NCI-H226 (cell line): ENCODE results near the gene DMGDH.
"Not testable (repeated sequence)": the region's sequence is repeated elsewhere in the genome, so short reads cannot be mapped to it uniquely, and the experiment has no call there.

Experiments used
- DNase-seq: peaks from one replicate; pipeline ENCODE4 v3.0.0-alpha.2; 2015

Gene DMGDH

DNA sequence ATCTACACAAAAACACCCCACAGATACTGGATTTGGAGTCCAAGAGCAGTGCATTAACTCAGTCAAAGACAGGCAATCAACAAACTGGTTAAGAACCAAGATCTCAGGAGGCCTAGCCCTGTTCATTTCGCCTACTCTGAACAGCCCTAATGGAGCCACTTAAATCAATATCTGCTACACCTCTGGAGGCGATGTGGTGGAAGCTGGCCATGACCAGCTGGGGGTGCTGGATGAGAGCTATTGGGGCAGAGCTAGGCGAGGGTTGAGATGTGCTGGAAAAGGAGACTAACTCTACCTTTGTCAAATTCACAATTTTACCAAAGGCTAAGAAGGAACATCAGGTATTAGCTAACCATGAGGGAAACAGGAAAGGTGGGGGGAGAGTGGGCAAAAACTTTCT, 61.1 kb downstream of the DMGDH start:
- no peak for DNase-seq

DNA sequence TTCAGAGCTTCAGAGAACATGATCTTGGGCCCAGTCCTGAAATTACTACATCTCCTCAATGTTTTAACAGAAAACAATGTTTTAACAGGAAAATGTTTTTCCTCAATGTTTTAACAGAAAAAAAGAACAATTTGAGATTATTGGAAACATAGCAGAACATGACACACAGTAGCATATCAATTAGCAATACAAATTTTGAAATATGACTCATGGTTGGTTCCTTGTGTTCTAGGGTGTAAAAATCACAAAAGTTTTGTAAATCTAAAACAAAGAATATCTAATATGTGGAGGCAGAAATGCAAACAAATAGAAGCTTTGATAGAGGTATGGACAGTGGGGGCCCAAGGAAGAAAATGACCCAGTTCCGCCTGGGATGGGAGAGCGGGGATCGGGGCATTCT, 61.6 kb downstream of the DMGDH start:
- no peak for DNase-seq

GRCh38 chr5:79005936-79006631, 63.4 kb downstream of the DMGDH start:
- no peak for DNase-seq

DNA sequence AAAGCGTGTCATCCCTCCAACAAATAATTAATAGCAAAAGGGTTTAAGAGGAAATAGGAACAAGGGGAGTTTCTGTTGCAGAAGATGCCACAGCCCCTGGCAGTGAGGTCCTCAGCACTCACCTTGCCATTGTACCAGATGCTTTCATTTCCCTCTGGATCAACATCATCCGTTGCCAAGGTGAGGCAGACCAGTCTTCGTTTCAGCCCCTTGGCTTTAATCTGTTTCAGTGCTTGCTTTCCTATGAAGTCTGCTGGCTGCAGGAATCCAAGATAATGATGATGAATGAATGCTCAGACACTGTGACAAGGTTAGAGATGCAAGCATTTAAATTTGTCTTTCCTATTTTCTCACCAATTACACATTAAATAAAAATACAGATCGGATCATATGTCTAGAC, 64.3 kb downstream of the DMGDH start:
- DNase-seq = no peak

GRCh38 chr5:79002374-79002773, 67.1 kb downstream of the DMGDH start:
- no peak for DNase-seq

DNA sequence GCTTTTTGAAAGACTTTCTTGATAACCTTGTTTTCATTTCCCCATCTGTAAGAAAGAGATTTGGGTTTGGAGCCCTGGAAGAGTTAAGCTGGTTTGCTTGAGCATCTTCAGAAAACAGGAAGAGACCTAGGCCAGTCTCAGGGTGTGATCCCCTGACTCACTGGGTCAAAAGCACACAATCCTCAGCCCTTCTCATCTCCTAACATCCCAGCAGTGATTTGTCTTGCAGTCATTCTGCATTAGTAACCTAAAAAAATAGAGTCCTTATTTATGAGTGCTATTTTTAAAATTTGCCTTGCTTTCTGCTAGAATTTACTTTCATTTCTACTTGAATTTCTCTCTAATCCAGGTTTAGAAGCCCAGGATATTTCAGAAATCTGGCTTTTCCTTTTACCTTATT, 68.0 kb downstream of the DMGDH start:
- DNase-seq = no peak

GRCh38 chr5:78997090-78997489, 72.4 kb downstream of the DMGDH start:
- no peak for DNase-seq

DNA sequence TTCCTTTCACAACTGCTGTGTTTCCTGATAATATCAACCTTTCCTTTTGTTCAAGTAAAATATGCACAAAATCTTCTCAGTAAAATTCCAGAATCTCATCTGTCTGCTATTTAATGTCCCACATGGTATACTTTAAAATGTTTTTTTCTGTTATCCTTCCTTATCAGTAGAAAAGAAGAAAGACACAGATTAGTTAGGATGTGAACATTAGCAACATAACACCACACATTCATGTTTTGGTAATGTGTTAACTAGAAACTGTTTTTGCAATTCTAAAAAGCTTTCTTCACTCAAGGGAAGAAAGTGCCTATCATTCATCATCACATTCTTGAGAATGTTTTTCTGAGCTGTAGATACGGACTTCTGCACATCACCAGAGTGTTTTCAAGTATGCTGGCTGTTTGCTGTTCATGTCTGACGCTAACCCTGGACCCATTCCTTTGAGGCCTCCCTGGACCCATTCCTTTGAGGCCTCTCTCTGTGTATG, 73.9 kb downstream of the DMGDH start:
- no peak for DNase-seq

DNA sequence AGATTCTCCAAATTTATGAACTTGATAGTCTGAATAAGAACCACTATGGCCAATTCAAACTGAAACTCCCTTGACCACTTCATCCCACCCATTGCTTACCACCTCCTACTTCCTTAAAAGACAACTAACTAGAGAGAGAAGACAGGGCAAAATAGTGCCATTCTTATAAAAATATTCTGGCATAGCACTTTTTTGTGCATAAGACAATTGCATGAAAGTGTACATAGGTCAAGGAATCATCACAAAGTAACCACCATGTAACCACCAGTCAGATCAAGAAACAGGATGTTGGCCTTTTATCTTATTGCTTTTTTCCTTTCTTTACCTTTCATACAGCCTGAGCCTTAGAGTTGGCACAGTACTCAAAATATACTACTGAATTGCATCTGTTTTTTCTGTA, 76.3 kb downstream of the DMGDH start:
- no peak for DNase-seq

DNA sequence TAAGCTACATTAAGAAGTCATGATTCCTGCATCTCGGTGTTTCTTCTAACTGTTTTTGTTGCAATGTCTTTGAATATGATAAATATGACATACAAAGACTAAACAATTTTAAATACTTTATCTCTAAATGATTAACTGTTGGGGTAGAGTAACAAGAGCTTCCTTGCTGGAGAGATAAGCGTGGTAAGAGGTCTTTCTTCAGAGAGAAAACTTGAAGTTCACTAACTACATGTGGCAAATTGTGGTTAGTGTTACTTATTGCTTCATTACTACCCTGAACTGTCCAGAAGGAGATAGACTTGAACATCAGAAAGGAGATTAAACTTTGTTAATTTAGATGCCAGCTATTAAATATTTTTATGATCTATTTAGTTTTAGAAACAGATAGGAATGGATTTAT, 77.3 kb downstream of the DMGDH start:
- DNase-seq = no peak

DNA sequence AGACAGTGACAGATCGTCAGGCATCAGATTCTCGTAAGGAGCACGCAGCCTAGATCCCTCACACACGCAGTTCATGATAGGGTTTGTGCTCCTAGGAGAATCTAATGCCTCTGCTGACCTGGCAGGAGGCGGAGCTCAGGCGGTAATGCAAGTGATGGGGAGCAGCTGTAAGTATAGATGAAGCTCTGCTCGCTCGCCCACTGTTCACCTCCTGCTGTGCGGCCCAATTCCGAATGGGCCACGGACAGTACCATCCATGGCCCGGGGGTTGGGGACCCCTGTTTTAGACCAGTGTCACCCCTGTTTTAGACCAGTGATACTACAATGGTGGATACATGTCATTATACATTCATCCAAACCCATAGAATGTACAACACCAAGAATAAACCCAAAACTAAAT, 80.4 kb downstream of the DMGDH start:
- no peak for DNase-seq

DNA sequence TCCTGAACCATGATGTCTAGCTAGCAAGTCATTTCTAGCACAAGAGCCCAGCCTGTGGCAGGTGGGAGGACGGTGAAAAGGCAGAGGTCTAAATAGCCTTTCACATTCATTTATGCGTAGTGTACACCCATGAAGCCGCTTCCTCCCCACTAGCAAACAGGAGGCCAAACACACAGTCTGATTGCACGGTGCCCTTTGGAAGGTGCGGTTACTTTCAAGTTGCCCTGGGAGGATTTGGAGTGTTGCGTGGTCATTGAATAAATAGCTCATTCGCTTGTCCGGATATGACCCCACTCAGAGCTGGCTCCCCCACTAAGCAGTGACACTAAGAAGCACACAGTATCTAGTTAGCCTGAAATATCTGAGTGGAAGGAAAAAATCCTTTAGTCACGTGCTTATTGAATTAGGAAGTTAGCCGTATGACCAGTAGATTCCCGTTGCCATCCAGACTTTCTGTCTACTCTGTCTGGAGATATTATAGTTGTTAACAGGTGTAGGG, 83.7 kb downstream of the DMGDH start:
- peak; percentile 62 for DNase-seq

DNA sequence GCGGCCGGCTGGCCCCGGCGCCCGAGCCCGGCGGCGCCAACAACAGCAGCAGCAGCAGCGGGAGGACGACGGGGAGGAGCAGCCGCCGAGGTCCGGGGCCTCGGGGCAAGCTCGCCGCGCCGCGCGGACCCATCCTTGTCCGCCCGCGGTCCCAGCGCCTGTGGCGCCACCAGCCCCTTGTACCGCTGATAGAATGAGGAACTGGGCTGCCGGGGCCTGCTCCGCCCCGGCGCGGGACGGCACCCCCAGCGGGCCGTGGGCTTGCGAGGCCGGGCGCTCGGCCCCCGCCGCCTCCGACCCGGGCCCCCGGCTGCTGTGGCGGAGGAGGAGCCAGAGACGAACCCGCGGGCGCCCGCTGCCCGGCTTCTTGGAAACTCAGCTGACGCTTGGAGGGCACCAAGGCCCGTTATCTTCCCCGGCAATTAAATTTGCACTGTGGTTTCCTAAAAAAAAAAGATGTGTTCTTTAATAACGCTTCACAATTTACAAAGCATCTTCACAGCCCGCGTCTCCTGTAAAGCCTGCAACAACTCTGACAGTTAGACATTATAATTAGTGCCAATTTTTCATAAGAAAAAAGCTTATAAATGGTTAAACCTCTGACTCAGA, 84.3 kb downstream of the DMGDH start, which contains the start of gene ARSB:
ARSB (minus strand) TSS at position 195 of the 609 bp plus-strand sequence; CDS start at position 133, 62 bp downstream.
- DNase-seq = peak; percentile 31

DNA sequence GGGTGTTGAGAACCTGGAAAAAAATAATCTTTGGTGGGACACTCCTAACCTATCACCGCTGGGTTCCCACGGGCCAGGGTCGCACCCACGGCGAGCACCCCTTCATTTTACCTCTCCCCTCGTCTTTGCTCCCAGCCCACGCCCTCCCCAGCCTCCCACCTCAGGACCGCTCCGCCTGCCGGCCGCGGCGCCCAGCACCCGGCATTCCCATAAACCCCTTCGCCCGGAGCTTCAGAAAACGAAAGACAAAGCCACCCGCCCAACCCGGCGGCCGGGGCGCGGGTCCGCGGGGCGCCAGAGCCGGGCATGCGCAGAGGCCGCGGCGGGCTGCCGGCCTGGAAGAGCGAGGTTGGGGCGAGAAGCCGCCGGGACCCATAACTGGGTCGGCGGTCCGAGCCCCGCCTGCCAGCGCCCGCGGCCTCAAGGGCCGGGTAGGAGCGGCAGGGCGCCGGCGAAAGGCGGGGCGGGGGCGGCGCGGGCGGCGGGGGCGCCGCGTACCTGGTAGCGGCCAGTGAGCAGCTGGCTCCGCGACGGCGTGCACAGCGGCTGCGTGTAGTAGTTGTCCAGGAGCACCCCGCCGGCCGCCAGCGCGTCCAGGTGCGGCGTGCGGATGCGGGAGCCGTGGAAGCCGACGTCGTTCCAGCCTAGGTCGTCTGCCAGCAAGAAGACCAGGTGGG, 84.9 kb downstream of the DMGDH start:
- DNase-seq = peak; percentile 82

DNA sequence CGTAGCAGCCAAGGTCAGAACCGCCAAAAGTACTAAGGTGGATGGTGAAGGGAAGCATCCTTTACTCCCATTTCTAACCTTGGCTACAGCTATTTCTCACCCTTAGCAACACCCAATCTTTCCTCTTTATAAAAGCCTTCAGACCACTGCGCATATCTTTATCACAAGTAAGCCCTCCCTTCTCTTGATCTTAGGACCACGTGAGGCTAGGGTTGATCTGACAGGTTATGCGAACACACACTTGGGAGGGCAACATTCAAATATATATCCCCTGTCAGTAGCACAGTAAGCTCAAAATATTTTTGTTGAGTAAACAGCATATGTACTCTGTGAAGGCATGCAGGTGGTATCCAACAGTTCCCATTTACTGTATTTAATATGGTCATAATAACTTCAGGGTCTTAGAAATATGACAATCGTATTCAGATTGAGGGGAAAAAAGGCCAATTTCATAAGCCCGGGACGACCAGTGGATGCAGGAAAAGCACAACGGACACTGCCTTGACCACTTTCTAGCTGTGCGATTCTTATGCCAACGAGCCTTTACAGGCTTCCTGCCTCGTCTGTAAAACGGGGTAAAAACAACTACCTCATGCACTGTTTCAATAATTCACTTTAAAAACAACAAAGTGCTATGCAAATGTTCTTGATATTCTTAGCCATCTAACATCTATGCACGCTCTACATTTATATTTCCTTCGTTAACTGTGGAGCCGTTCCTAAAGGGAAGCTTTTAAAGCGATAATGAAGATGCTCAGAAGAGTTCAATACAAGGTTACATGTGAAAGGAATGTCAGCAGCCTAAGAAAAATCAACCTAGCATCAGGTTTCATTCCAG, 85.7 kb downstream of the DMGDH start:
- DNase-seq = no peak

- DNase-seq = not testable (repeated sequence)
Observed at GRCh38 chr5:78983194-78983593, 86.3 kb downstream of the DMGDH start.

- no peak for DNase-seq
Observed at GRCh38 chr5:78979909-78980308, 89.6 kb downstream of the DMGDH start.

DNA sequence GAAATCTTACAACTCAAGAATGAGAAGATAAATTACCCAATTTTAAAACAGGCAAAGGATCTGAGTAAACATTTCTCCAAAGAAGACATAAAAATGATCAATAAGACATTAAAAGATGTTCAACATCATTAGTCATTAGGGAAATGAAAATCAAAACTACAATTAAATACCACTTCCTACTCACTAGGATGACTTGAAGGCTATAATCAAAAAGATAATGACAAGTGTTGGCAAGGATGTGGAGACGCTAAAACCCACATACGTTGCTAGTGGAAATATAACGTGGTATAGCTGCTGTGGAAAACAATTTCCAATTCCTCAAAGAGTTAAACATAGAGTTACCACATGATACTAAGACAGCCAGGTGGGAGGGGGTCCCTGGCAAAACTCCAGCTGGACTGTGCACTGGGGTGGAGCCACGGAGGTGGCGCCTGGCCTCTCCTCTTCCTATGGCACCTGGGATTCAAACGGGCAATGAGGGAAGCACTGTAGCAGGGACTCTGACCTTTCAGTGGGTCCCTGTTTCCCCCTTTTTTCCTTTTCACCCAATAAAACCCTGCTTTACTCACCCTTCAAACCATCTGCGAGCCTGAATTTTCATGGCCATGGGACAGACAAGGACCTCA, 90.2 kb downstream of the DMGDH start:
- no peak for DNase-seq

DNA sequence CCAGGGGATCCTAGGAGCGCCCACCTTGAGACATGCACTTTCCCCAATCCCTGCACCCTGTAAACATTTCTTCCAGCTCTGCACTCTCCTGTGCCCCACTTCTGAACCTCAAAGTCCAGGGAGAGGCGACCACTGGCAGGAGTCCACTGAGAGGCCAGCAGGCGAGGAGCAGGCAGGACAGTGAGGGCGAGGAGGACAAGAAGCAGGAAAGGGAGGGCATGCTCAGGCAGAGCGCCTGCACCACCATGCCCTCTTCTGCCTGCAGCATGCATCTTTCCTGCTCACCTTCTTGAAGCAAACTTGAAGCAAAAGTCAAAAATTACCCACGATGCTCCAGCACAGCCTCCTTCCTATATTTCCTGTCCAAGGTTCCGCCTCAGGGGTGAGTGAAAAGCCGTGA, 94.4 kb downstream of the DMGDH start:
- no peak for DNase-seq

GRCh38 chr5:78974601-78975000, 94.9 kb downstream of the DMGDH start:
- no peak for DNase-seq

- DNase-seq = no peak
Observed at GRCh38 chr5:78974011-78974410, 95.5 kb downstream of the DMGDH start.

- no peak for DNase-seq
Observed at GRCh38 chr5:78972654-78973428, 96.6 kb downstream of the DMGDH start.
